ENCODE results near the gene EFNB2.

Gene EFNB2
- total RNA-seq: 0.66 to 1.0 reads per million in 2 experiments

GRCh38 chr13:106535552-106536243 is at the start of gene EFNB2:
TSS of gene EFNB2 (minus strand) at chr13:106535662. CDS start at chr13:106534964, 698 bp downstream.
- DNase-seq (ENCODE audit: low read depth): peak; percentile 77

- DNase-seq (ENCODE audit: low read depth): no peak
These were observed 45.8 kb upstream of the EFNB2 start for GRCh38 chr13:106581225-106581624.

GRCh38 chr13:106575896-106576295 is 40.4 kb upstream of the EFNB2 start:
- no peak for DNase-seq (ENCODE audit: low read depth)

GRCh38 chr13:106573868-106574267 is 38.4 kb upstream of the EFNB2 start:
- DNase-seq (ENCODE audit: low read depth): no peak

GRCh38 chr13:106573284-106573846 is 37.9 kb upstream of the EFNB2 start:
- DNase-seq (ENCODE audit: low read depth): no peak

- DNase-seq (ENCODE audit: low read depth): peak; percentile 54
These were observed 34.9 kb upstream of the EFNB2 start for GRCh38 chr13:106570299-106570852.

- DNase-seq (ENCODE audit: low read depth): no peak
These were observed 34.0 kb upstream of the EFNB2 start for GRCh38 chr13:106569233-106570095.

- DNase-seq (ENCODE audit: low read depth): no peak
These were observed 33.0 kb upstream of the EFNB2 start for GRCh38 chr13:106568299-106569003.

GRCh38 chr13:106567474-106568298 is 32.2 kb upstream of the EFNB2 start, which contains the start of gene ARGLU1:
TSS of gene ARGLU1 (minus strand) at chr13:106568137. CDS start at chr13:106567919, 218 bp downstream.
- peak; percentile 93 for DNase-seq (ENCODE audit: low read depth)

GRCh38 chr13:106566641-106567473 is 31.4 kb upstream of the EFNB2 start:
- DNase-seq (ENCODE audit: low read depth): no peak

- DNase-seq (ENCODE audit: low read depth): no peak
These were observed 29.8 kb upstream of the EFNB2 start for GRCh38 chr13:106565127-106565775.

- no peak for DNase-seq (ENCODE audit: low read depth)
These were observed 26.8 kb upstream of the EFNB2 start for GRCh38 chr13:106562301-106562700.

GRCh38 chr13:106561551-106562170 is 26.2 kb upstream of the EFNB2 start:
- no peak for DNase-seq (ENCODE audit: low read depth)

- no peak for DNase-seq (ENCODE audit: low read depth)
These were observed 25.4 kb upstream of the EFNB2 start for GRCh38 chr13:106560821-106561220.

GRCh38 chr13:106558527-106558926 is 23.1 kb upstream of the EFNB2 start:
- no peak for DNase-seq (ENCODE audit: low read depth)

GRCh38 chr13:106555631-106556328 is 20.3 kb upstream of the EFNB2 start:
- DNase-seq (ENCODE audit: low read depth): no peak

- DNase-seq (ENCODE audit: low read depth): no peak
These were observed 16.3 kb upstream of the EFNB2 start for GRCh38 chr13:106551751-106552150.

- no peak for DNase-seq (ENCODE audit: low read depth)
These were observed 15.9 kb upstream of the EFNB2 start for GRCh38 chr13:106551350-106551749.

Measured in T follicular helper cell (primary cell).